ENCODE data around the gene NOS1AP.
"Not testable (repeated sequence)": the region's sequence is repeated elsewhere in the genome, so short reads cannot be mapped to it uniquely, and the experiment has no call there.

GRCh38 chr1:162351874-162352273 lies 282.4 kb downstream of the NOS1AP start:
- TF ChIP-seq POLR2A, CTCF (IDR thresholded peaks at IDR 0.05): not testable (repeated sequence)

Data from stomach (tissue), 4 donors.